Measurements from ENCODE around the gene BTD. TPM values are rescaled to one million over a fixed set of nuclear protein-coding genes. Genes with fewer than 3 reads are reported as not detected.
A peak's percentile ranks its signal among the peaks of the same experiment; 100 is the strongest.

The BTD gene
- total and polyA plus RNA-seq, 10 of the 15 experiments (the other 5 are each of a cell fraction or from before 2014, with no cell fraction given): 3.4 to 10.3 (median 5.0) TPM

DNA sequence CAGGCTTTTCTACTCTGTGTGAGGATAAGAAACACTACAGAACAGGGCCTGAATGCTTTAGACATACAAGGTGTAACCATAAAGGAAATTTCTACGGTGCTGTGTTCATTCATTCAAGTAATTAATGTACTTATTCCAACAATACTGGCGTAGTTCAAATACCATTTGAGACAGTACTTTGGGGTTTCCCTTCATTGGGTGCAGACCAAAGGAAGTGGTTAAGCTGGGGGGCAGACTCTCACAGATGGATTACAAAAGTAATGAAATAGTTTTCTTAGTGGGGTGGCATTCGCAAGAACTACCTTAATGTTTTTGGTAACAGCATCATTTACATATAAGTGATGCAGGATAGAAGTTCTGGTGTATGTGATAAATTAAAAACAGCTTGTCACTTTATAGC is 65.9 kb downstream of the BTD start (continued):
- TF ChIP-seq, protein P1, sequence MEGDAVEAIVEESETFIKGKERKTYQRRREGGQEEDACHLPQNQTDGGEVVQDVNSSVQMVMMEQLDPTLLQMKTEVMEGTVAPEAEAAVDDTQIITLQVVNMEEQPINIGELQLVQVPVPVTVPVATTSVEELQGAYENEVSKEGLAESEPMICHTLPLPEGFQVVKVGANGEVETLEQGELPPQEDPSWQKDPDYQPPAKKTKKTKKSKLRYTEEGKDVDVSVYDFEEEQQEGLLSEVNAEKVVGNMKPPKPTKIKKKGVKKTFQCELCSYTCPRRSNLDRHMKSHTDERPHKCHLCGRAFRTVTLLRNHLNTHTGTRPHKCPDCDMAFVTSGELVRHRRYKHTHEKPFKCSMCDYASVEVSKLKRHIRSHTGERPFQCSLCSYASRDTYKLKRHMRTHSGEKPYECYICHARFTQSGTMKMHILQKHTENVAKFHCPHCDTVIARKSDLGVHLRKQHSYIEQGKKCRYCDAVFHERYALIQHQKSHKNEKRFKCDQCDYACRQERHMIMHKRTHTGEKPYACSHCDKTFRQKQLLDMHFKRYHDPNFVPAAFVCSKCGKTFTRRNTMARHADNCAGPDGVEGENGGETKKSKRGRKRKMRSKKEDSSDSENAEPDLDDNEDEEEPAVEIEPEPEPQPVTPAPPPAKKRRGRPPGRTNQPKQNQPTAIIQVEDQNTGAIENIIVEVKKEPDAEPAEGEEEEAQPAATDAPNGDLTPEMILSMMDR (IDR thresholded peaks at IDR 0.05 in 2 of 3, conservative IDR thresholded peaks at IDR 0.05 in 1 of 3; ENCODE audit: control insufficient read depth in 2 of 3, extremely low read depth in 1 of 3, insufficient read depth in 1 of 3, low read depth in 3 of 3, low read length in 3 of 3): no peak
- TF ChIP-seq, protein P2, sequence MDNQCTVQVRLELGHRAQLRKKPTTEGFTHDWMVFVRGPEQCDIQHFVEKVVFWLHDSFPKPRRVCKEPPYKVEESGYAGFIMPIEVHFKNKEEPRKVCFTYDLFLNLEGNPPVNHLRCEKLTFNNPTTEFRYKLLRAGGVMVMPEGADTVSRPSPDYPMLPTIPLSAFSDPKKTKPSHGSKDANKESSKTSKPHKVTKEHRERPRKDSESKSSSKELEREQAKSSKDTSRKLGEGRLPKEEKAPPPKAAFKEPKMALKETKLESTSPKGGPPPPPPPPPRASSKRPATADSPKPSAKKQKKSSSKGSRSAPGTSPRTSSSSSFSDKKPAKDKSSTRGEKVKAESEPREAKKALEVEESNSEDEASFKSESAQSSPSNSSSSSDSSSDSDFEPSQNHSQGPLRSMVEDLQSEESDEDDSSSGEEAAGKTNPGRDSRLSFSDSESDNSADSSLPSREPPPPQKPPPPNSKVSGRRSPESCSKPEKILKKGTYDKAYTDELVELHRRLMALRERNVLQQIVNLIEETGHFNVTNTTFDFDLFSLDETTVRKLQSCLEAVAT (IDR thresholded peaks at IDR 0.05): 0 out of 2 replicates have a peak, but pooled peaks have one; percentile 16
- TF ChIP-seq CEBPB (IDR thresholded peaks at IDR 0.05; ENCODE audit: borderline replicate concordance in 1 of 2, low read depth in 2 of 2, low read length in 2 of 2) (no peak), SMC3 (IDR thresholded peaks at IDR 0.05; ENCODE audit: borderline replicate concordance, low read length) (no peak), BACH1 (IDR thresholded peaks at IDR 0.05; ENCODE audit: borderline replicate concordance) (no peak), USF2 (IDR thresholded peaks at IDR 0.05; ENCODE audit: borderline replicate concordance, low read depth, low read length) (no peak), RELA (IDR thresholded peaks at IDR 0.05; ENCODE audit: borderline replicate concordance, partially characterized antibody) (no peak), SMAD5 (IDR thresholded peaks at IDR 0.05; ENCODE audit: low read depth) (no peak), NFYA (IDR thresholded peaks at IDR 0.05; ENCODE audit: borderline replicate concordance, low read depth, low read length) (no peak), SIN3A (IDR thresholded peaks at IDR 0.05; ENCODE audit: low read depth, low read length) (no peak), GATAD2B (conservative IDR thresholded peaks at IDR 0.05; ENCODE audit: low read depth) (no peak), NFIC (IDR thresholded peaks at IDR 0.05; ENCODE audit: low read depth, low read length) (no peak), BRCA1 (IDR thresholded peaks at IDR 0.05; ENCODE audit: low read depth, low read length) (no peak), POLR2A (IDR thresholded peaks at IDR 0.05; ENCODE audit: low read depth, low read length) (no peak), FOXM1 (IDR thresholded peaks at IDR 0.05; ENCODE audit: low read depth, low read length) (no peak), SKIL (IDR thresholded peaks at IDR 0.05; ENCODE audit: low read depth, poor library complexity, severe bottlenecking) (no peak), ETV6 (conservative IDR thresholded peaks at IDR 0.05 in 1 of 2, IDR thresholded peaks at IDR 0.05 in 1 of 2; ENCODE audit: borderline replicate concordance in 1 of 2, low read depth in 1 of 2) (no peak), RCOR1 (conservative IDR thresholded peaks at IDR 0.05; ENCODE audit: low read depth, low read length) (no peak), RUNX3 (IDR thresholded peaks at IDR 0.05; ENCODE audit: low read length) (peak; percentile 92)
- TF ChIP-seq, protein P3, sequence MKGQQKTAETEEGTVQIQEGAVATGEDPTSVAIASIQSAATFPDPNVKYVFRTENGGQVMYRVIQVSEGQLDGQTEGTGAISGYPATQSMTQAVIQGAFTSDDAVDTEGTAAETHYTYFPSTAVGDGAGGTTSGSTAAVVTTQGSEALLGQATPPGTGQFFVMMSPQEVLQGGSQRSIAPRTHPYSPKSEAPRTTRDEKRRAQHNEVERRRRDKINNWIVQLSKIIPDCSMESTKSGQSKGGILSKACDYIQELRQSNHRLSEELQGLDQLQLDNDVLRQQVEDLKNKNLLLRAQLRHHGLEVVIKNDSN (IDR thresholded peaks at IDR 0.05; ENCODE audit: borderline replicate concordance, extremely low read length, insufficient read depth, low read depth, low read length): no peak
- TF ChIP-seq, protein P4, sequence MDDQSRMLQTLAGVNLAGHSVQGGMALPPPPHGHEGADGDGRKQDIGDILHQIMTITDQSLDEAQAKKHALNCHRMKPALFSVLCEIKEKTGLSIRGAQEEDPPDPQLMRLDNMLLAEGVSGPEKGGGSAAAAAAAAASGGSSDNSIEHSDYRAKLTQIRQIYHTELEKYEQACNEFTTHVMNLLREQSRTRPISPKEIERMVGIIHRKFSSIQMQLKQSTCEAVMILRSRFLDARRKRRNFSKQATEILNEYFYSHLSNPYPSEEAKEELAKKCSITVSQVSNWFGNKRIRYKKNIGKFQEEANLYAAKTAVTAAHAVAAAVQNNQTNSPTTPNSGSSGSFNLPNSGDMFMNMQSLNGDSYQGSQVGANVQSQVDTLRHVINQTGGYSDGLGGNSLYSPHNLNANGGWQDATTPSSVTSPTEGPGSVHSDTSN (IDR thresholded peaks at IDR 0.05; ENCODE audit: insufficient replicate concordance, low read depth, low read length): no peak
